WTC11 (cell line): Measurements from ENCODE around the gene MYO18B.

Experiments
- GRHL2 ChIP-seq: fragments of 250-450 bp; sonication (Bioruptor Pico); IDR thresholded peaks from 2 replicates; pipeline ENCODE4 v1.8.0; 2022; ENCODE audit warnings: mild to moderate bottlenecking, moderate library complexity; ENCODE audit not compliant: insufficient replicate concordance, severe bottlenecking
- ZNF121 ChIP-seq: sonication (generic); formaldehyde crosslinking; IDR thresholded peaks from 2 replicates; pipeline ENCODE4 v1.8.0; 2023; ENCODE audit warnings: missing genetic modification reagents
- TF ChIP-seq, protein P1 (sequence below): fragments of 200-600 bp; IDR thresholded peaks from 2 replicates; pipeline ENCODE4 v1.8.0; 2022; ENCODE audit warnings: antibody characterized with exemption

DNA sequence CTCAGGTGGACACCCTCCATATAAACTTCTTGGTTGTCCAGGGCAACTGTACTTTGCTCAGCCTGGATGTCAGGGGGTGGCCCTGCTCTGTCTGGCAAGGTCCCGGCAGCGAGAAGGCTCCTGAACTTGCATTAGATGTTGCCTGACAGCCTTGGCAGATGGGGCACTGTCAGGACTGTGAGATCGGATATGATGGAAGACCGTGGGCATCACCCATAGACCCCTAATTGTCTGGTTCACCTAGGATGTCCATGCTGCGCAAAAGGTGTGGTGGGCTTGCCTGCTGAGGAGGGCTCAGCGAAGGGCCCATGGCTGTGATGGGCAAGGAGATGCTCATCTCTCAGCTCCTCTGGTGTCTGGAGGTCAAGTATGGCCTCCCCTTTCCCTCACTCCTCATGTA lies 62.7 kb downstream of the MYO18B start:
- no peak for TF ChIP-seq ZNF121 (CRISPR knock-in tag)
- TF ChIP-seq, protein P1, sequence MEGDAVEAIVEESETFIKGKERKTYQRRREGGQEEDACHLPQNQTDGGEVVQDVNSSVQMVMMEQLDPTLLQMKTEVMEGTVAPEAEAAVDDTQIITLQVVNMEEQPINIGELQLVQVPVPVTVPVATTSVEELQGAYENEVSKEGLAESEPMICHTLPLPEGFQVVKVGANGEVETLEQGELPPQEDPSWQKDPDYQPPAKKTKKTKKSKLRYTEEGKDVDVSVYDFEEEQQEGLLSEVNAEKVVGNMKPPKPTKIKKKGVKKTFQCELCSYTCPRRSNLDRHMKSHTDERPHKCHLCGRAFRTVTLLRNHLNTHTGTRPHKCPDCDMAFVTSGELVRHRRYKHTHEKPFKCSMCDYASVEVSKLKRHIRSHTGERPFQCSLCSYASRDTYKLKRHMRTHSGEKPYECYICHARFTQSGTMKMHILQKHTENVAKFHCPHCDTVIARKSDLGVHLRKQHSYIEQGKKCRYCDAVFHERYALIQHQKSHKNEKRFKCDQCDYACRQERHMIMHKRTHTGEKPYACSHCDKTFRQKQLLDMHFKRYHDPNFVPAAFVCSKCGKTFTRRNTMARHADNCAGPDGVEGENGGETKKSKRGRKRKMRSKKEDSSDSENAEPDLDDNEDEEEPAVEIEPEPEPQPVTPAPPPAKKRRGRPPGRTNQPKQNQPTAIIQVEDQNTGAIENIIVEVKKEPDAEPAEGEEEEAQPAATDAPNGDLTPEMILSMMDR = no peak
- no peak for TF ChIP-seq GRHL2 (CRISPR knock-in tag)
